IMR-90 (cell line): Measurements from ENCODE around the gene CHAT. TPM values are rescaled to one million over a fixed set of nuclear protein-coding genes. Genes with fewer than 3 reads are reported as not detected.

Experiments
- ATAC-seq: fragments of 200-7000 bp; cut with Tn5 transposase; 2 replicates; pipeline ENCODE4 v1.9.1; 2020; ENCODE audit warnings: low read depth, mild to moderate bottlenecking, moderate library complexity
- BruUV-seq: library from RNA; stranded (reverse); fragments of 400-500 nt; replicated peaks from 2 replicates; lab custom pipeline; 2021; lab: Mats Ljungman, UMichigan
- CTCF ChIA-PET: fragments of 300-600 bp; formaldehyde crosslinking; extraction: SDS; loops from one replicate; lab custom pipeline; 2021; ENCODE audit warnings: antibody characterized with exemption; lab: Yijun Ruan, JAX
- POLR2A ChIA-PET: fragments of 300-600 bp; sonication (Branson Sonifier 250); formaldehyde crosslinking; loops from one replicate; lab custom pipeline; 2022; ENCODE audit warnings: antibody characterized with exemption; ENCODE audit not compliant: unreplicated experiment; lab: Charles Lee
- DNase-seq: peaks from one replicate; pipeline ENCODE4 v3.0.0; 2013
- H2AFZ ChIP-seq: replicated peaks from 2 replicates; pipeline ENCODE3; 2013; ENCODE audit warnings: low read length, mild to moderate bottlenecking; ENCODE audit not compliant: poor library complexity
- H2AK5ac ChIP-seq: 2 replicates; pipeline ENCODE4 v1.6.1; 2013; ENCODE audit warnings: low read depth, low read length, inconsistent platforms
- H2AK9ac ChIP-seq: replicated peaks from 2 replicates; pipeline ENCODE3; 2013; ENCODE audit warnings: mild to moderate bottlenecking, low read depth, low read length, moderate library complexity; ENCODE audit not compliant: poor library complexity
- H2BK120ac ChIP-seq: 2 replicates; pipeline ENCODE4 v1.6.1; 2013; ENCODE audit warnings: low read depth, low read length, inconsistent platforms
- H2BK15ac ChIP-seq: 3 replicates; pipeline ENCODE4 v1.6.1; 2013; ENCODE audit warnings: low read depth, low read length, inconsistent platforms
- H2BK20ac ChIP-seq: 2 replicates; pipeline ENCODE4 v1.6.1; 2013; ENCODE audit warnings: low read depth, mild to moderate bottlenecking, inconsistent platforms, low read length, moderate library complexity
- H2BK5ac ChIP-seq: 2 replicates; pipeline ENCODE4 v1.6.1; 2013; ENCODE audit warnings: mild to moderate bottlenecking, low read depth, low read length, inconsistent platforms; ENCODE audit not compliant: poor library complexity, severe bottlenecking
- H3K14ac ChIP-seq: replicated peaks from 2 replicates; pipeline ENCODE4 v1.6.1; 2013; ENCODE audit warnings: low read depth, low read length, inconsistent platforms
- H3K18ac ChIP-seq: 2 replicates; pipeline ENCODE4 v1.6.1; 2013; ENCODE audit warnings: low read depth, low read length, control low read depth
- H3K23ac ChIP-seq: 2 replicates; pipeline ENCODE4 v1.6.1; 2013; ENCODE audit warnings: low read depth, low read length, inconsistent platforms
- H3K27ac ChIP-seq: 2 replicates; pipeline ENCODE4 v1.5.1; 2013; ENCODE audit warnings: mild to moderate bottlenecking, control low read depth, low read length; ENCODE audit not compliant: insufficient read depth
- H3K27me3 ChIP-seq: 2 replicates; pipeline ENCODE4 v1.6.1; 2013; ENCODE audit warnings: low read length; ENCODE audit not compliant: control insufficient read depth, insufficient read depth
- H3K36me3 ChIP-seq: 2 replicates; pipeline ENCODE4 v1.6.1; 2013; ENCODE audit warnings: low read length, mixed read lengths; ENCODE audit not compliant: control insufficient read depth, insufficient read depth
- H3K4ac ChIP-seq: 2 replicates; pipeline ENCODE4 v1.6.1; 2013; ENCODE audit warnings: low read depth, low read length, inconsistent platforms
- H3K4me1 ChIP-seq: 2 replicates; pipeline ENCODE4 v1.6.1; 2013; ENCODE audit warnings: low read length, mixed read lengths; ENCODE audit not compliant: control insufficient read depth, insufficient read depth
- H3K4me2 ChIP-seq: 2 replicates; pipeline ENCODE4 v1.6.1; 2013; ENCODE audit warnings: low read depth, mild to moderate bottlenecking, control low read depth, low read length, moderate library complexity
- H3K4me3 ChIP-seq: 2 replicates; pipeline ENCODE4 v1.5.1; 2013; ENCODE audit warnings: low read depth, mild to moderate bottlenecking, control low read depth, low read length, moderate library complexity; ENCODE audit not compliant: insufficient read depth
- H3K56ac ChIP-seq: 2 replicates; pipeline ENCODE4 v1.6.1; 2013; ENCODE audit warnings: low read length, inconsistent platforms; ENCODE audit not compliant: insufficient read depth; ENCODE audit errors: extremely low read depth
- H3K79me1 ChIP-seq, 2 experiments: 2 replicates each; pipeline ENCODE4 v1.6.1; 2013; ENCODE audit warnings: low read length in 2 of 2, inconsistent platforms in 1 of 2, low read depth in 1 of 2
- H3K9ac ChIP-seq: 2 replicates; pipeline ENCODE4 v1.6.1; 2013; ENCODE audit warnings: low read depth, low read length, control low read depth
- H3K9me1 ChIP-seq: 2 replicates; pipeline ENCODE4 v1.6.1; 2013; ENCODE audit warnings: low read length, inconsistent platforms; ENCODE audit not compliant: insufficient read depth
- H3K9me3 ChIP-seq: 2 replicates; pipeline ENCODE4 v1.6.1; 2013; ENCODE audit warnings: low read length; ENCODE audit not compliant: control insufficient read depth, insufficient read depth
- H4K20me1 ChIP-seq: 2 replicates; pipeline ENCODE4 v1.6.1; 2013; ENCODE audit warnings: low read length, inconsistent platforms; ENCODE audit not compliant: insufficient read depth
- H4K5ac ChIP-seq: 2 replicates; pipeline ENCODE4 v1.6.1; 2013; ENCODE audit warnings: mild to moderate bottlenecking, low read depth, low read length, control low read depth
- H4K8ac ChIP-seq, 2 experiments: 2 replicates each; pipeline ENCODE4 v1.6.1; 2013; ENCODE audit warnings: low read depth in 2 of 2, low read length in 2 of 2, control low read depth in 1 of 2, inconsistent platforms in 1 of 2
- H4K91ac ChIP-seq: 2 replicates; pipeline ENCODE4 v1.6.1; 2013; ENCODE audit warnings: low read depth, low read length, inconsistent platforms; ENCODE audit not compliant: insufficient read depth
- BHLHE40 ChIP-seq: fragments of 150-350 bp; IDR thresholded peaks from 2 replicates; pipeline ENCODE4 v1.6.1; 2016; ENCODE audit warnings: mild to moderate bottlenecking, low read depth, low read length
- CEBPB ChIP-seq: IDR thresholded peaks from 2 replicates; pipeline ENCODE4 v1.6.1; 2012; ENCODE audit warnings: low read depth, low read length, improper control_type of control experiment
- CHD1 ChIP-seq: IDR thresholded peaks from 2 replicates; pipeline ENCODE4 v1.6.1; 2012; ENCODE audit warnings: low read depth, low read length, improper control_type of control experiment
- FOS ChIP-seq: fragments of 150-350 bp; IDR thresholded peaks from 2 replicates; pipeline ENCODE4 v1.6.1; 2016; ENCODE audit warnings: low read depth, low read length
- MAFK ChIP-seq: IDR thresholded peaks from 2 replicates; pipeline ENCODE4 v1.6.1; 2012; ENCODE audit warnings: low read depth, low read length, improper control_type of control experiment
- MAZ ChIP-seq: IDR thresholded peaks from 2 replicates; pipeline ENCODE4 v1.6.1; 2012; ENCODE audit warnings: low read depth, mild to moderate bottlenecking, low read length, improper control_type of control experiment, moderate library complexity, borderline replicate concordance
- MXI1 ChIP-seq: IDR thresholded peaks from 2 replicates; pipeline ENCODE4 v1.6.1; 2012; ENCODE audit warnings: low read depth, mild to moderate bottlenecking, low read length, moderate library complexity, borderline replicate concordance
- NFE2L2 ChIP-seq: fragments of 150-350 bp; IDR thresholded peaks from 2 replicates; pipeline ENCODE4 v1.6.1; 2016; ENCODE audit warnings: low read depth, mild to moderate bottlenecking, low read length
- POLR2A ChIP-seq: IDR thresholded peaks from 2 replicates; pipeline ENCODE4 v1.6.1; 2012; ENCODE audit warnings: mild to moderate bottlenecking, low read depth, low read length
- RAD21 ChIP-seq: IDR thresholded peaks from 2 replicates; pipeline ENCODE4 v1.6.1; 2012; ENCODE audit warnings: low read length, improper control_type of control experiment
- RCOR1 ChIP-seq: IDR thresholded peaks from 2 replicates; pipeline ENCODE4 v1.6.1; 2012; ENCODE audit warnings: mild to moderate bottlenecking, low read length, improper control_type of control experiment; ENCODE audit not compliant: insufficient replicate concordance
- RFX5 ChIP-seq: IDR thresholded peaks from 2 replicates; pipeline ENCODE4 v1.8.0; 2012; ENCODE audit warnings: low read depth, mild to moderate bottlenecking, low read length, moderate library complexity
- SMC3 ChIP-seq: fragments of 150-350 bp; IDR thresholded peaks from 2 replicates; pipeline ENCODE4 v1.6.1; 2016; ENCODE audit warnings: low read depth, mild to moderate bottlenecking, antibody characterized with exemption, low read length, moderate library complexity
- USF2 ChIP-seq: fragments of 150-350 bp; IDR thresholded peaks from 2 replicates; pipeline ENCODE4 v1.6.1; 2017; ENCODE audit warnings: mild to moderate bottlenecking, antibody characterized with exemption, low read length, low read depth
- WGBS, 2 experiments: methylation state at CpG; one replicate each; pipeline versions ENCODE4 v1.1.5 to v1.1.7; 2013; ENCODE audit warnings: missing lambda C conversion rate in 2 of 2; ENCODE audit not compliant: insufficient read length in 1 of 2; ENCODE audit errors: extremely low coverage in 2 of 2; 5-methylcytosine and 5-hydroxymethylcytosine counted together
- dilution Hi-C: fragments of 300-500 bp; cut with HindIII; formaldehyde crosslinking; loops from one replicate; pipeline ENCODE4 v1.14.3; 2018; ENCODE audit warnings: low sequenced_read_pairs; ENCODE audit not compliant: unreplicated experiment
- in situ Hi-C: fragments of 300-500 bp; cut with MboI; formaldehyde crosslinking; loops from 3 replicates; pipeline ENCODE4 v1.14.3; 2019; ENCODE audit warnings: low sequenced_read_pairs, inconsistent platforms, mixed read lengths
- intact Hi-C: fragments of 100-400 bp; cut with micrococcal nuclease; formaldehyde crosslinking; loops from 2 replicates; pipeline ENCODE4 v1.10.0; 2022
- polyA plus RNA-seq, 3 experiments: library from polyadenylated mRNA; depleted of rRNA; stranded (reverse); fragments of >200 nt; gene quantifications; 2 replicates each; pipeline ENCODE4 v1.2.3, GENCODE V29; 2012; ENCODE audit warnings: low replicate concordance in 1 of 3
- total RNA-seq: library from RNA; depleted of rRNA; stranded (reverse); fragments of >200 nt; gene quantifications from 2 replicates; pipeline ENCODE4 v1.2.3, GENCODE V29; 2012
- TF ChIP-seq, protein P1 (sequence below): fragments of 150-350 bp; IDR thresholded peaks from 2 replicates; pipeline ENCODE4 v1.6.1; 2016; ENCODE audit warnings: low read depth, mild to moderate bottlenecking, low read length, moderate library complexity, borderline replicate concordance

Gene CHAT
- total and polyA plus RNA-seq, 2 of the 4 experiments (the other 2 are of a cell fraction), result not detected

DNA sequence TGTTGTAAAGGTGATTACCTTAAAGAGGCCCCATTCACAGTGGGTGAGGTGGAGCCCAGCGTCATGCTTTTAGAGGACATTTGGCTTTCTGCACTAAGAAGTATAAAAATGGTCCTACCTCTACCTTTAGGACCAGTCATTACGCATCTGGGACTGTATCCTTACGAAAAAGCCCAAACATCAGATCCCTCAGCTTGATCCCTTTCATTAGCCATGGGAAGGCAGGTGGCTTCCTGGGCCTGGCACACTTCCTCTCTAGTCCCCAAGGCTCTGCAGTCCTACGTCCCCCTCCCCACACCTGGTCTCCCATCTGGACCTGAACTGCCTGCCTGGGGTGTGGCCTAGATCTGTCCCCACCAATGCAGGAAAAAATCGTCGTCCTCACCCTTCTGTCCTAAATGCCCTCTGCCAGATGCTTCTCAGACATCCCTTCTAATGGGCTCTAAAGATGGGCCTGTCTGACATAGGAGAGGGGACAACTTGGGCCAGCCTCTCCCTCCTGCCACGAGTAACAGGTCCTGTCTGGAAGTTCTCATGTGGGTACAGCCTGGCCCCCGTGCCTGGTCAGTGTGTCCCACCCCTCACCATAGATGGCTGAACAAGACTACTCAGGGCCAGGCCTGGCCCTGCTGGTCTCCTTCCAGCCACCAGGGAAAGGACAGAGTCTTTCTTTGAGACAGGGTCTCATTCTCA is 15.5 kb upstream of the CHAT start:
- intact Hi-C loops, result loop anchor here (10.0 kb wide), 2 partner anchors 346 to 466 kb away; partner anchors contain the start of genes PARG, TIMM23B and WASHC2A
- 83% methylated on average over 2 of the region's 8 CpGs; no CpG with 5 or more reads in 1 of the 2 experiments for WGBS, 2 experiments
- Histone ChIP-seq H2BK20ac (no peak overlapping the region), H2BK15ac (no peak overlapping the region), H3K79me1 (no peaks in the 10 kb centered on the region), H2AK5ac (no peak overlapping the region), H3K9ac (no peak overlapping the region), H4K8ac (no peak overlapping the region), H3K9me3 (no peaks in the 10 kb centered on the region), H3K27ac (no peak overlapping the region), H3K36me3 (no peaks in the 10 kb centered on the region), H4K5ac (no peak overlapping the region), H3K4me2 (no peak overlapping the region), H3K56ac (no peak overlapping the region), H3K9me1 (no peaks in the 10 kb centered on the region; the same call in 1 of the 2 replicates), H2BK120ac (no peak overlapping the region), H4K91ac (no peak overlapping the region), H2AFZ (no peak overlapping the region), H2AK9ac (no peak overlapping the region), H3K23ac (no peak overlapping the region), H3K4me1 (peaks cover 2% of the 10 kb centered on the region; the same call in 1 of the 2 replicates), H2BK5ac (no peak overlapping the region), H3K18ac (no peak overlapping the region), H3K4ac (no peak overlapping the region), H4K20me1 (no peaks in the 10 kb centered on the region), H3K14ac (no peak overlapping the region), H3K4me3 (no peak overlapping the region), H3K27me3 (peaks cover 25% of the 10 kb centered on the region; the same call in 1 of the 2 replicates)
- ChIA-PET POLR2A (no interaction called here), CTCF (no interaction called here)
- in situ Hi-C loops, result loop anchor here (10.0 kb wide), 2 partner anchors 316 to 616 kb away; no protein-coding TSS in a partner anchor
- BruUV-seq, result no TSS peak
- no peak for ATAC-seq
- dilution Hi-C loops, result no loop called here
- no peak for DNase-seq
- TF ChIP-seq RAD21 (no peak), RCOR1 (no peak), SMC3 (no peak), CHD1 (no peak), POLR2A (no peak), FOS (no peak), MAZ (no peak), NFE2L2 (no peak), CEBPB (no peak), BHLHE40 (no peak), MAFK (no peak), MXI1 (no peak), RFX5 (no peak), USF2 (no peak)
- TF ChIP-seq, protein P1, sequence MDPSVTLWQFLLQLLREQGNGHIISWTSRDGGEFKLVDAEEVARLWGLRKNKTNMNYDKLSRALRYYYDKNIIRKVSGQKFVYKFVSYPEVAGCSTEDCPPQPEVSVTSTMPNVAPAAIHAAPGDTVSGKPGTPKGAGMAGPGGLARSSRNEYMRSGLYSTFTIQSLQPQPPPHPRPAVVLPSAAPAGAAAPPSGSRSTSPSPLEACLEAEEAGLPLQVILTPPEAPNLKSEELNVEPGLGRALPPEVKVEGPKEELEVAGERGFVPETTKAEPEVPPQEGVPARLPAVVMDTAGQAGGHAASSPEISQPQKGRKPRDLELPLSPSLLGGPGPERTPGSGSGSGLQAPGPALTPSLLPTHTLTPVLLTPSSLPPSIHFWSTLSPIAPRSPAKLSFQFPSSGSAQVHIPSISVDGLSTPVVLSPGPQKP, result no peak
